Measurements from ENCODE around the gene LAMA2.

LAMA2 gene

DNA sequence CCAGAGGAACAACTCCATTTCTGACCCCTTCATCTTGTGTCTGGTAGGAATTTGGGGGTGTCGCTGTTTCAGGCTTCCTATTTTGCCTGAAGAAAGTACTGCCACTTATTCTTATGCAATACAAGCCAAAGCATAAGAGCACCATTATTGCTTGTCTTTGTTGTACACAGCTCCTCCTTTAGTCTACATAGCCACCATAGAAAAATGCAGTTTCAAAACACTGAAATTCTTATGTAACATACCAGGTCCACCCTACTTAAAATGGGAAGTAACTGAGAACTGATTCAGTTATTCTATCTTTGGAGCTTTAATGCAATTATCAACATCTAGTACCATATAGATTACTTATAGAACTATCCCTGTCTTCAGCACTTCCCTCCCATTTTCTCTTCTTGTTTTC lies 571.5 kb downstream of the LAMA2 start:
- CTCF ChIA-PET: no interaction called here
- H3K4me1 ChIP-seq (ENCODE audit: control extremely low read depth in 1 of 4, control insufficient read depth in 4 of 4, insufficient read depth in 4 of 4, low read length in 3 of 4): no peaks in the 10 kb centered on the region
- H3K27me3 ChIP-seq (replicated peaks in 2 of 5; ENCODE audit: control insufficient read depth in 4 of 5, insufficient read depth in 5 of 5, low read length in 4 of 5): no peaks in the 10 kb centered on the region
- H3K36me3 ChIP-seq (ENCODE audit: control insufficient read depth in 4 of 4, insufficient read depth in 4 of 4, low read length in 3 of 4): no peaks in the 10 kb centered on the region
- POLR2A ChIA-PET: no interaction called here
- H3K27ac ChIP-seq (ENCODE audit: insufficient read depth in 1 of 2, low read depth in 1 of 2, low read length in 2 of 2, poor library complexity in 1 of 2, severe bottlenecking in 2 of 2): no peak overlapping the region
- WGBS (ENCODE audit: insufficient coverage): no CpG with 5 or more reads among the region's 1 CpG
- no peaks in the 10 kb centered on the region for H3K9me3 ChIP-seq (ENCODE audit: control extremely low read depth in 1 of 5, control insufficient read depth in 4 of 5, insufficient read depth in 2 of 5, low read depth in 1 of 5, low read length in 4 of 5)
- H3K4me3 ChIP-seq (ENCODE audit: control insufficient read depth in 1 of 7, extremely low read depth in 1 of 7, insufficient read depth in 4 of 7, low read depth in 2 of 7, low read length in 6 of 7): no peak overlapping the region
- DNase-seq: no peak

DNA sequence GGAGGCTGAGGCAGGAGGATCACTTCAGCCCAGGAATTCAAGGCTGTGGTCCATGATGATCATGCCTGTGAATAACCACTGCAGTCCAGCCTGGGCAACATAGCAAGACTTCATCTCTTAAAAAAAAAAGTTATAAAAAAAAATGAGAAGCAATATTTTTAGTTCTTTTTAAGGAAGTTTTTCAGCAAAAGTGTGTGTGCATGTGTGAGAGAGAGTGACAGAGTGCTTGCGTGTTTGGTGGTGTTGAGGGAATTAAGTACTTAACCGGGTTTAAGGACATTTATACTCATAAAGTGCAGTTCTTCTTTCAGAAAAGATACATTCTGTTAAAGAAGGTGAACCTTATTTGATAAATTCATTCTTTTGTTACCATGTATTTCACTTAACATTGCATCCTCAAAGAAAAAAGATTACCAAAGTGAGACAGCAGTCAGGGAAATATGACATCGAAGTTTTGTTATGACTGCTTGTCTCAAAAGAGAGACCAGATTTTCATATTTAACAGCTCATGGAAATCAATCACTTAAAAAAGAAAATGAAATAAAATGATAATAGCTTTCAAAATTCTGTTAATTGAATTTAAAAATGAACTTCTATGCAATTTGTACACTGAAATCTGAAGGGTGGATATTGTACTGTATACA lies 572.3 kb downstream of the LAMA2 start:
- DNase-seq: no peak
- Histone ChIP-seq H3K4me3 (ENCODE audit: control insufficient read depth in 1 of 7, extremely low read depth in 1 of 7, insufficient read depth in 4 of 7, low read depth in 2 of 7, low read length in 6 of 7) (no peak overlapping the region), H3K9me3 (ENCODE audit: control extremely low read depth in 1 of 5, control insufficient read depth in 4 of 5, insufficient read depth in 2 of 5, low read depth in 1 of 5, low read length in 4 of 5) (no peaks in the 10 kb centered on the region), H3K27ac (ENCODE audit: insufficient read depth in 1 of 2, low read depth in 1 of 2, low read length in 2 of 2, poor library complexity in 1 of 2, severe bottlenecking in 2 of 2) (no peak overlapping the region), H3K27me3 (replicated peaks in 2 of 5; ENCODE audit: control insufficient read depth in 4 of 5, insufficient read depth in 5 of 5, low read length in 4 of 5) (no peaks in the 10 kb centered on the region), H3K36me3 (ENCODE audit: control insufficient read depth in 4 of 4, insufficient read depth in 4 of 4, low read length in 3 of 4) (no peaks in the 10 kb centered on the region), H3K4me1 (ENCODE audit: control extremely low read depth in 1 of 4, control insufficient read depth in 4 of 4, insufficient read depth in 4 of 4, low read length in 3 of 4) (no peaks in the 10 kb centered on the region)
- 100% methylated on average over 1 of the region's 3 CpGs for WGBS (ENCODE audit: insufficient coverage)
- ChIA-PET CTCF (no interaction called here), POLR2A (no interaction called here)

DNA sequence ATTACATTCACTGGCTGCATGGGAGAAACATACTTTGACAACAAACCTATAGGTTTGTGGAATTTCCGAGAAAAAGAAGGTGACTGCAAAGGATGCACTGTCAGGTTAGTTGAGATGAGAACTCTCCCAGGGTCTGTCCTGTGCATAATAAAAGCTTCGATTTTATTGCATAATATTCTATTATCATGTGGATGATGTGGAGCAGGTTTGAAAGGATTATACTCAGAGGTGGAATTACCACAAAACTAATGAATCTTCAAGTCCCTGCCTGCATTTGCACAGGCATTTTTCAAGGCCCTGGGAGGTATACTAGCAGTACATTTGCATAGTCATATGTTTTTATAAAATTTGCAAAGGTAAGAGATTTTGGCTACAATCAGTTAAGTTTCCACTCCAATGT lies 577.3 kb downstream of the LAMA2 start:
- WGBS (ENCODE audit: insufficient coverage): no CpG with 5 or more reads among the region's 2 CpGs
- Histone ChIP-seq H3K9me3 (ENCODE audit: control extremely low read depth in 1 of 5, control insufficient read depth in 4 of 5, insufficient read depth in 2 of 5, low read depth in 1 of 5, low read length in 4 of 5) (no peaks in the 10 kb centered on the region), H3K27ac (ENCODE audit: insufficient read depth in 1 of 2, low read depth in 1 of 2, low read length in 2 of 2, poor library complexity in 1 of 2, severe bottlenecking in 2 of 2) (no peak overlapping the region), H3K4me1 (ENCODE audit: control extremely low read depth in 1 of 4, control insufficient read depth in 4 of 4, insufficient read depth in 4 of 4, low read length in 3 of 4) (no peaks in the 10 kb centered on the region), H3K36me3 (ENCODE audit: control insufficient read depth in 4 of 4, insufficient read depth in 4 of 4, low read length in 3 of 4) (no peaks in the 10 kb centered on the region), H3K4me3 (ENCODE audit: control insufficient read depth in 1 of 7, extremely low read depth in 1 of 7, insufficient read depth in 4 of 7, low read depth in 2 of 7, low read length in 6 of 7) (no peak overlapping the region), H3K27me3 (replicated peaks in 2 of 5; ENCODE audit: control insufficient read depth in 4 of 5, insufficient read depth in 5 of 5, low read length in 4 of 5) (no peaks in the 10 kb centered on the region)
- ChIA-PET POLR2A (no interaction called here), CTCF (no interaction called here)
- no peak for DNase-seq

DNA sequence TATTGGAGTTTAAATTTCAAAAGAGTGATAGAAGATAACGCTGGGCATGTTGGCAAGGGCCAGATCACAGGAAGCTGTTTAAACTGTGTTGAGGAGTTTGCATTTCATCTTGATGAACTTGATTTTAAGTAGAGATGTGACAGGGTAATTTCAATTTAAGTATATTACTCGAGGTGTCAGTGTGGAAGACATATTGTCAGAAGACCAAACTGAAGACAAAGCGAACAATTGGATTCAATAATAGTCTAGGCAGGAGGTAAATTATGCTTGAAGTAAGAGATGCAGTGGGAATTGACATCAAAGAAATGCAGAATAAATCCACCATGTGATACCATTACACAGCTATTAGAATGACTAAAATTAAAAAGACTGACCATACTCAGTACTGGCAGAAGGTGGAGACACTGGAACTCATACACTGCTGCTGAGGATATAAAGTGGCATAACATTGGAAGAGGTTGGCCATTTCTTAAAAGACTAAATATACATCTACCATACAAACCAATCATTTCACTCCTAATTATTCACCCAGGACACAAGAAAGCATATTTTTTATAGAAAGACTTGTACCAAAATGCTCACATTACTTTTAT lies 586.2 kb downstream of the LAMA2 start:
- POLR2A ChIA-PET: no interaction called here
- no peak for DNase-seq
- WGBS (ENCODE audit: insufficient coverage): 100% methylated on average over 3 of the region's 3 CpGs

DNA sequence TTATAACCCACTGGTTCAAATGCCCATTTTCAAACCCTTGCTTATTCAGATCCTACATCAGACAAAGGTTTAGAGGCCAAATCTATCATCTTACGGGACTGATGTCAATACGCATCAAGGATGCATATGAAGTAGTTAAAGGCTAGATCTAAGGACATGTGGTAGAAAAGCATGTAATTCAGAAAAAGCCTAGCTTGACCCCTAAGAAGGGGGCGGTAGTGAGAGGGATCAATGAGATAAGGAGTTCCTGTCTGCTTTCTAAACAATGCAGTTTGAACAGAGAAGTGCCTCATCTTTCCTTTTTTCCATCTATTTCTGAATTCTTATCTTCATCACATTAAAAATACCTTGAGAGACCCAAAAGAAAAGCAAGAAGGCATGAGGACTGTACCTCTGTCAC lies 589.3 kb downstream of the LAMA2 start:
- CTCF ChIA-PET: no interaction called here
- no peak overlapping the region for H3K27ac ChIP-seq (ENCODE audit: insufficient read depth in 1 of 2, low read depth in 1 of 2, low read length in 2 of 2, poor library complexity in 1 of 2, severe bottlenecking in 2 of 2)
- POLR2A ChIA-PET: interaction anchor here (0.5 kb wide), 1 partner anchor 1205 kb away, joined by 4 read pairs; no protein-coding TSS in a partner anchor

More for the DNA sequence above, 586.2 kb downstream of the LAMA2 start:
- H3K4me1 ChIP-seq (ENCODE audit: control extremely low read depth in 1 of 4, control insufficient read depth in 4 of 4, insufficient read depth in 4 of 4, low read length in 3 of 4): no peaks in the 10 kb centered on the region
- no peak overlapping the region for H3K27ac ChIP-seq (ENCODE audit: insufficient read depth in 1 of 2, low read depth in 1 of 2, low read length in 2 of 2, poor library complexity in 1 of 2, severe bottlenecking in 2 of 2)
- no peaks in the 10 kb centered on the region for H3K36me3 ChIP-seq (ENCODE audit: control insufficient read depth in 4 of 4, insufficient read depth in 4 of 4, low read length in 3 of 4)
- CTCF ChIA-PET: interaction anchor here (0.6 kb wide), 1 partner anchor 741 kb away, joined by 3 read pairs; no protein-coding TSS in a partner anchor
- H3K4me3 ChIP-seq (ENCODE audit: control insufficient read depth in 1 of 7, extremely low read depth in 1 of 7, insufficient read depth in 4 of 7, low read depth in 2 of 7, low read length in 6 of 7): no peak overlapping the region
- H3K27me3 ChIP-seq (replicated peaks in 2 of 5; ENCODE audit: control insufficient read depth in 4 of 5, insufficient read depth in 5 of 5, low read length in 4 of 5): peaks cover 0 to 2% (median 0%) of the 10 kb centered on the region in 5 experiments
- H3K9me3 ChIP-seq (ENCODE audit: control extremely low read depth in 1 of 5, control insufficient read depth in 4 of 5, insufficient read depth in 2 of 5, low read depth in 1 of 5, low read length in 4 of 5): no peaks in the 10 kb centered on the region

DNA sequence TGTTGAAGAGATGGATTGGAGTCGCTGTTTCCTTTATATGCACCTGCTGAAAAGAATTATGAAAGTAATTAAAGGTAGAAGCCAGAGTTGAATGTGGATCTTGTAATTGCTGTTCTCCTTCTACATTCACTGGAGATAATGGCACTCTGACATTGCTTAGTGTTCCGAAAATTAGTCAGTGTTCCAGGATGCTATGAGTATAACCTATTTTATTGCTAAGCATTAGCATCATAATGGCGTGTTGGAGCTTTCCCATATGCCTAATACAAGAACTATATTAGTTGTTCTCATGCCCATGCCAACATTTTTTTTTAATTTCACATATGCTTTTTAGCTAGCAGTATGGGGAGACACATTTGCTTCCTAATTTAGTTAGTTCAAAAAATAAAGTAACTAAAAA lies 590.6 kb downstream of the LAMA2 start:
- 100% methylated on average over 2 of the region's 3 CpGs for WGBS (ENCODE audit: insufficient coverage)
- Histone ChIP-seq H3K9me3 (ENCODE audit: control extremely low read depth in 1 of 5, control insufficient read depth in 4 of 5, insufficient read depth in 2 of 5, low read depth in 1 of 5, low read length in 4 of 5) (no peaks in the 10 kb centered on the region), H3K36me3 (ENCODE audit: control insufficient read depth in 4 of 4, insufficient read depth in 4 of 4, low read length in 3 of 4) (no peaks in the 10 kb centered on the region), H3K27me3 (replicated peaks in 2 of 5; ENCODE audit: control insufficient read depth in 4 of 5, insufficient read depth in 5 of 5, low read length in 4 of 5) (peaks cover 0 to 2% (median 0%) of the 10 kb centered on the region in 5 experiments), H3K4me1 (ENCODE audit: control extremely low read depth in 1 of 4, control insufficient read depth in 4 of 4, insufficient read depth in 4 of 4, low read length in 3 of 4) (no peaks in the 10 kb centered on the region), H3K4me3 (ENCODE audit: control insufficient read depth in 1 of 7, extremely low read depth in 1 of 7, insufficient read depth in 4 of 7, low read depth in 2 of 7, low read length in 6 of 7) (no peak overlapping the region), H3K27ac (ENCODE audit: insufficient read depth in 1 of 2, low read depth in 1 of 2, low read length in 2 of 2, poor library complexity in 1 of 2, severe bottlenecking in 2 of 2) (no peak overlapping the region)
- ChIA-PET CTCF (no interaction called here), POLR2A (no interaction called here)
- no peak for DNase-seq

More for the DNA sequence above, 589.3 kb downstream of the LAMA2 start:
- Histone ChIP-seq H3K9me3 (ENCODE audit: control extremely low read depth in 1 of 5, control insufficient read depth in 4 of 5, insufficient read depth in 2 of 5, low read depth in 1 of 5, low read length in 4 of 5) (no peaks in the 10 kb centered on the region), H3K4me3 (ENCODE audit: control insufficient read depth in 1 of 7, extremely low read depth in 1 of 7, insufficient read depth in 4 of 7, low read depth in 2 of 7, low read length in 6 of 7) (no peak overlapping the region), H3K27me3 (replicated peaks in 2 of 5; ENCODE audit: control insufficient read depth in 4 of 5, insufficient read depth in 5 of 5, low read length in 4 of 5) (peaks cover 0 to 2% (median 0%) of the 10 kb centered on the region in 5 experiments), H3K4me1 (ENCODE audit: control extremely low read depth in 1 of 4, control insufficient read depth in 4 of 4, insufficient read depth in 4 of 4, low read length in 3 of 4) (no peaks in the 10 kb centered on the region), H3K36me3 (ENCODE audit: control insufficient read depth in 4 of 4, insufficient read depth in 4 of 4, low read length in 3 of 4) (no peaks in the 10 kb centered on the region)
- 100% methylated on average over 2 of the region's 3 CpGs for WGBS (ENCODE audit: insufficient coverage)
- no peak for DNase-seq

DNA sequence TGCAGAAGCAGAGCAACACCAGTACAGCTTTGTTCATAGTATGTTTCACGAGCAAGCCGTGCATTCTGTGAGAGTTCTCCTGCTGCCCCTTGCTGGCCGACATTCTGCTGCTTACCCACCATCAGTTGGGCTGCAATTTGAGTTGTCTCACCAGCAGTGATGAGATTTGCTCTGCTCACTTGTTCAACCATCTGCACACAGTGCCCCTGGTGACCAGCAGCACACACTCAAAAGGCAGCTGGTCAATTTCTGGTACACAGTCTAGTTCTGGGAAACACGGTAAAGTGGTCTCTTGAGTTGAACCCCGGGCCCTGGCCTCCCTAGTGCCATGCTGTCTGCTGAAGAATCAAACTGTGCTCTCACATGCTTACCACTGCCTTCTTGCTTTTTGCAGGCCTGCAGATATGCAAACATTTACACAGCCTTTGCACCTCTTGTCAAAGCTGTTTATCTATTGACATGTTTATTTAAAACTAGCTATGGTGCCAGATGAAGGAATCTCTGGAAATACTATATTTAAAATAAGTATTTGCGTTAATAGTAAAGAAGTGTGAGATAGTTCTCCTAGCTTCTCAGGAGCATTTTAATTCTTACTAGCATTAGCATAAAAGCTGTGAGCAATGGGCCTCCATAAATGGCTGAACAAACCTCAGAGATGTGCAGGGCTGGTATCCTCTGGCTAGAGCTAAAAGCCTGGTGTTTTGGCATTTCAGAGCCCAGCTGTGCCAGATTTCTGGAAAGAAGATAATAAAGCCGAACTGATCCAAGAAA lies 592.7 kb downstream of the LAMA2 start:
- Histone ChIP-seq H3K4me3 (ENCODE audit: control insufficient read depth in 1 of 7, extremely low read depth in 1 of 7, insufficient read depth in 4 of 7, low read depth in 2 of 7, low read length in 6 of 7) (no peak overlapping the region), H3K36me3 (ENCODE audit: control insufficient read depth in 4 of 4, insufficient read depth in 4 of 4, low read length in 3 of 4) (no peaks in the 10 kb centered on the region), H3K9me3 (ENCODE audit: control extremely low read depth in 1 of 5, control insufficient read depth in 4 of 5, insufficient read depth in 2 of 5, low read depth in 1 of 5, low read length in 4 of 5) (no peaks in the 10 kb centered on the region), H3K27ac (ENCODE audit: insufficient read depth in 1 of 2, low read depth in 1 of 2, low read length in 2 of 2, poor library complexity in 1 of 2, severe bottlenecking in 2 of 2) (no peak overlapping the region), H3K4me1 (ENCODE audit: control extremely low read depth in 1 of 4, control insufficient read depth in 4 of 4, insufficient read depth in 4 of 4, low read length in 3 of 4) (no peaks in the 10 kb centered on the region), H3K27me3 (replicated peaks in 2 of 5; ENCODE audit: control insufficient read depth in 4 of 5, insufficient read depth in 5 of 5, low read length in 4 of 5) (peaks cover 0 to 2% (median 0%) of the 10 kb centered on the region in 5 experiments)
- ChIA-PET POLR2A (no interaction called here), CTCF (no interaction called here)
- WGBS (ENCODE audit: insufficient coverage): 94% methylated on average over 6 of the region's 7 CpGs
- no peak for DNase-seq

All from common myeloid progenitor, CD34-positive (primary cell).